Activated T-helper 9 cell treated with anti-CD3 and anti-CD28 coated beads, Interleukin-2, amount 50 U/mL, for 16 hours (primary cell): ENCODE data around the gene CROCC2.

ENCODE experiments used
- DNase-seq: peaks from one replicate; pipeline ENCODE4 v3.0.0-alpha.2; 2020; ENCODE audit warnings: low read depth

The CROCC2 gene

DNA sequence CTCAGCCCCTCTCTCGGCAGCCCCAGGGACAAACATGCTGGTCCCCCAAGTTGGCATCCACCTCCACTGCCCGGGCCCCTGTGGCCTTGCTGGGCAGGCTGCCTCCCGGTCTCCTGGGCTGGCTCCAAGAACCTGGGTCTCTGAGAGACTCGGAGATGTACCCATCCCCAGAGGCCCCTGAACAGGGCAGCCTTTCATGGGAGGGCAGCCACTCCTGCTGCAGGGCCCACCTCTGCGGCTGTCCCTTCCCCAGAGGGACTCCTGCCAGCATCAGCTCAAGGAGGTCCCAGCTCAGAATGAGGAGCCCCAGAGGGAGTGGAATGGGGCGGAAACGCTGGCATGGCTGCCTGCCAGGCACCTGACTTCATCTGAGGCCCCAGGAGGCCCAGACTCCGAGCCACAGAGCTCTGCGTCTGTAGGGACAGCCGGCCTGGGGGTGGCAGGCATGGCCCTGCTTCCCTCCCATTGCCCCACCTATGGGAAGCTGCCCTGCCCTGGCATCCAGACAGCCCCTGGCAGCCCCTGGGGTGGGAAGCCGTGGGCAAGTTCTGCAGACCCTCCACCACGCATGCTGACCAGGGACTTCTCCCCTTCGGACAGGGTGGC is 857 bp upstream of the CROCC2 start:
- no peak for DNase-seq

DNA sequence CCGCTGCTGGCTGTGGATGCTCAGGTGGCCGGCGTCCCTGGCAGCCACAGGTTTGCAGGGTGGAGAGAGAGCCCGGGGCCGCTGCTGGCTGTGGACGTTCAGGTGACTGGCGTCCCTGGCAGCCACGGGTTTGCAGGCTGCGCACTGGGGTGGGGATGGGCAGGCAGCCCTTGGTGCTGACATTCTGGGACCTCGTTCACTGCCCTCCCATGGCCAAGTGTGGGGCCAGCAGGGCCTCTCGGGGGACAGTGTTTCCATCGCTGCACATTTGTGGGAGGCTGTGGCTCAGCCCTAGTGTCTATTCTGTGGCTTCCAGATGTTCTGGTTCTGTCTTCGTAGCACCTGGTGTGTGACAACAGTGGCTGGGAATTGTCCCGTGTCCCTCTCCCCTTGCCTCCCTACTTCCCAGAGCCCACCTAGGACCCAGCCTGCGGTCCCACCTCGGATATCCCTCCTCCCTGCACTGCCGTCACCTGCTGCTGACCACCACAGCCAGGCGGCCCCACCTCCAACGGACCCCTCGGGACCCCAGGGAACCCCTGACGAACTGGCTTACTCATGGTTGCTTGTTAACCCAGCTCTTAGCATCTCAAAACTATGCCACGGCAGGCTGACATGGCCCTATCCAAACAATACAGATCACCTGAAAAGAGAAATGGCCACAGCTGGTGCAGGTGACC is 915 bp downstream of the CROCC2 start:
- DNase-seq: no peak

- no peak for DNase-seq
Measured at GRCh38 chr2:240909216-240909974, 3.3 kb downstream of the CROCC2 start.

DNA sequence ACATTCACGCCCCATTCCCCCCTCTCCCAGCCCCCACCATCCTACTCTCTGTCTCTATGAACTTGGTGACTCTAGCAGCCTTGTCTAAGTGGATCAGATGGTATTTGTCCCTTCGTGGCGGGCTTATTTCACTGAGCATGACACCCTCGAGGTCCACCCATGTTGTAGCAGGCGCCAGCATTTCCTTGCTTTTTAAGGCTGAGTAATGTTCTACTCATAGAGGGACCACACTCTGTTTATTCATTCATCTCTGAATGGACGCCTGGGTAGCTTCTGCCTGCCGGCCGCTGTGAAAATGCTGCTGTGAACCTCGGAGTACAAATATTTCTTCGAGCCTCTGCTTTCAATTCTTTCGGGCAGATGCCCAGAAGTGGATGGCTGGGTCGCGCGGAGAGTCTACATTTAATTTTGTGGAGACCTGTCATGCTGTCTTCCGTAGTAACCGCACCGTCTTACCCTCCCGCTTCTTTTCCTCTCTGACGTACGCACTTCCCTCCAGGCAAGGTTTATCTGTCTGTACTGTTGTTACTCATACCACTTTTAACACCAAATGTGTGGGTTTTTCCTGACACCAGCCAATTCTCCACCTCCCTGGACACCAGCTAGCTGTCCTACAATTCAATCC is 5.6 kb downstream of the CROCC2 start:
- no peak for DNase-seq

GRCh38 chr2:240912878-240913809 is 7.0 kb downstream of the CROCC2 start:
- no peak for DNase-seq

DNA sequence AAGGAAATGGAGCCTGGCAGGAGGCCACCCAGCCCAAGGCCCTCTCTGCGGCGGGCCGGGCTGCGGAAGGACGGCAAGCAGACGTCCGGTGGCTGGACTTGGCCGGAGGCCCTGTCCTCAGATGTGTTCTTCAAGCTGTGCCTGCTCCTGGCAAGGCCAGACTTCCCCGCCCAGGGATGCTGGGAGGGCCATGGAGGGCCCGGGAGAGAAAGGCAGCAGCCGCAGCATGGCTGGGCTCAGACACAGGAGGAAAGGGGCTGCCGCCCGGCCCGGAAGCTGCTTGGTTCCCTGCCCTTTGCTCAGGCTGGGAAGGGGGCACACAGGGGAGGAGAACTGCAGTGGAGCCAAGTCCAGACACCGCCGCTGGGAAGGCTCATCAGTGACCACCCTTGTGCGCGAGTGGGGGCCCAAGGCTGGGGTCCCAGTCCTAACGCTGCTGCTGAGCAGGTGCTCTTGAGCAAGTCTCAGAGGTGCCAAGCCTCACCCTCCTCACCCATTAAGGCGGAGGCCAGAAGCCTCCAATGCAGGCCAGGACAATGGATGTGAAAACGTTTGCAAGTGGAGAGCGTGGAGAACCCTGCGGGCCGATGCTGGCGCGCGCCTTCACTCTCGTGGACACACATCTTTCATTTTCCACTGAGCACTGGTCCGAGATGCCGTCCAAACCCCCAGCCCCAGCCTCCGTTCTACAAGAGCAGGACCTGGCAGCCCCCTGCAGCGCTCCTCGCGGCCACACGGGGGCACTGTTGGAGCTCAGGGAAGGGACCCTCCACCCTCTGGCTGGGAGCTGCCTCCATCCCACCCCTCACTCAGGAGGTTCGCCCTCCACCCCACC is 7.9 kb downstream of the CROCC2 start:
- DNase-seq: peak; percentile 42

GRCh38 chr2:240914645-240915525 is 8.7 kb downstream of the CROCC2 start:
- no peak for DNase-seq

DNA sequence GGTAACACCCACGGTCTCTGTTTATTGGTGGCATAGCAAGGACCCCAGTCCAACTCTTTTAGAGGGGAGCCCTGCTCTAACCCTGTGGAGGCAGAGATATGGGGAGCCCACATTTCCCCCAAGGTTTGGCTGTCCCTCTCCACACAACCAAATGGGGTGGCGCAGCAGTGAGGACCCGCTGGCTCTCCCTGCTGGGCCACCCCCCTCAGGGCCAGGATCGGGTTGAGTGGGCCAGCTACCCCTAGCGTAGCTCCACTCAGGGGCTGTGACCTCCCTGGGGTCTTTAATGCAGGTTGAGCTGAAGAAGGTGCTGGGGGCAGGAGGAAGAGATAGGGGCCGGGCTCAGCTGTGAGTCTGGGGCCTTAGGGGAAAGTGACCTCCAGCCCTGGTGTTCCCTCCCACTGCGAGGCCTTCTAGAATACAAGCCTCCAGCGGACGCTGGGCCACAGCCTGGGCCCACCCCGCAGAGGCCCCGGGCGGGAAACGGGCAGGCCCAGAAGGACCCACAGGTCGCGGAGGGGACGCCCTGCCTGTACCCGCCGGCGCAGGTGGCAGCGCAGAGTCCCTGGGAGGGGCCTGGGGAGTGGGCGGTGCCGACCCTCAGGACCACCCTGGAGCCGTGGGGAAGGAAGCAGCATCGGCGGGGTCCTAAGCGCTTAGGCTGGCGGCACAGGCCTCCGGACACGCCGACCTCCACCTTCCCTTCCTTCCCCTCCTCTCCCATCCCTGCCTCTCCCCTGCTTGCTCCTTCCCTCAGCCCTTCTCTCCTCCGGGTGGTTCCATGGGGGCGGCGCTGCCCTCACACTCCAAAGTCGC is 9.6 kb downstream of the CROCC2 start:
- no peak for DNase-seq

DNA sequence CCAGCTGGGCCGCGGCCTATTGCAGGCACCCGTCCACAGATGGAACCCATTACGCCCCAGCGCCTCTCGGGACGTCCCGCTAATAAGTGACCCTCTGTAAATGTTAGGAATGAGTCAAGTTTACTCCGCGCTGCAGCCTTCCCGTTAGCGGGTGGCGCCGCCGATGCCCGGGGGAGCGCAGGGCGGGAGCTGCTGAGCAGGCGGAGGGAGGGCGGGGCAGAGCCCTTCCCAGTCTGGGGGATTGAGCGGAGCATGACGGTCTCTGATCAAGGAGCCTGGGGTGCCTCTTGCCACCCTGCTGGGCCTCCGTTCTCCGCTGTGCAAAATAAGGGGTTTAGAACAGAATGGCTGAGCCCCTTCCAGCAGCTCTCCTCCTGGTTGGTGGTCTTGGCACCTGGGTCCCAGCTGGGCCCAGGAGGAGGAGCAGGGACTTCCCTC is 10.5 kb downstream of the CROCC2 start:
- DNase-seq: no peak

DNA sequence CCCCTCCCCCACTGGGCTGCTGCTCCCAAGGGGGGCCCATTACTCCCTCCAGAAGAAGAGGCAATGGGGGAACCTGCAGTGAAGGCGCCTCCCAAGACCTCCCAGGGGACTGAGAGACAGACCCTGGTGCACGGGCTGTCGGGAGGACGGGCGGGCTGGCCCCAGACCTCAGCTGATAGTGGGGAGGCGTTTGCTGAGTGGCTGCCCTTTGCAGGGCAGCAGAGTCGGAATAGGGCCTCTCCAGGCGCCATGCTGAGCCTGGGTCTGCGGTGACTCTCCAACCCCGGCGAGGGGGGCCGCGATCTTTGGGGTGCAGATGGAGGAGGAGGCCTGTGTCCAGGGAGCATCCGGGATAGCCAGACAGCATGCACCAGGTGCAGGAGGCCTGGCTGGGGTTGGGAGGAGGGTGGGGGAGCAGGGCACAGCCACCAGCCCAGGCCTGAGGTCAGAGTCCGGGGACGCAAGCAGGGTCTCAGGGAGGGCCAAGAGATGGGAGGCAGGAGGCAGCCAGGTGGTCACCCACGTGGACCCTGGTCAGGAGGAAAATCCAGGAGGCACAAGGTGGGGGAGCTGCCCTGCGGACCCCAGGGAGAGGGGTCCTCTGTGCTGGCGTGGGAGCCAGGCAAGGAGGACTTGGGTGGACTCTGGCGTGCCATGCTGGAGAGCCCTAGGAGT is 11.0 kb downstream of the CROCC2 start:
- no peak for DNase-seq

DNA sequence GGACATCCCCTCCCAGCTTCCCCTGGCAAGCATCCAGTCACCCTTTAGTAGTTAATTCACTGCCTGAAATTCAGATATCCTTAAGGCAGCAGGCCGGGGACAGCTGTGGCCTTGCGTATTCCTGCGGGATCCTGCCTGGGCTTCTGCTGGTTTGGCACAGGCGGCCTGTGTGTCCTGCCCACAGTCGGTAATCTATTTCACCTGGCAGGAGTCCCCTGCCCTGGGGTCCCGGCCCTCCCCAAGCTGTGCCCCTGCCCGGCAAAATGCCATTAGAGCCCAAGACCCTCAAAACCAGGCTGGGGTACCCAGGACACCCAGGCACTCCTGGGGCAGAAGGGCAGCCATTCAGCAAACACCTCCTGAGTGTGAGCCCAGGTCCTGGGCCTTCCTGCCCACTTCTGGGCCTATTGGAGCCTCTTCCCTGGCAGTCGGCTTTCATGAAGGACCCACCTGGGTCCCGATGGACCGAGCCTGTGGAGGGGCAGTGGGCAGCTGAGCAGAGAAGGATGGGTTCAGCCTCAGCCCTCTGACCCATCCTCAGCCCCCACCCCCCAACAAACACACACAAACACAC is 11.6 kb downstream of the CROCC2 start:
- DNase-seq: no peak

DNA sequence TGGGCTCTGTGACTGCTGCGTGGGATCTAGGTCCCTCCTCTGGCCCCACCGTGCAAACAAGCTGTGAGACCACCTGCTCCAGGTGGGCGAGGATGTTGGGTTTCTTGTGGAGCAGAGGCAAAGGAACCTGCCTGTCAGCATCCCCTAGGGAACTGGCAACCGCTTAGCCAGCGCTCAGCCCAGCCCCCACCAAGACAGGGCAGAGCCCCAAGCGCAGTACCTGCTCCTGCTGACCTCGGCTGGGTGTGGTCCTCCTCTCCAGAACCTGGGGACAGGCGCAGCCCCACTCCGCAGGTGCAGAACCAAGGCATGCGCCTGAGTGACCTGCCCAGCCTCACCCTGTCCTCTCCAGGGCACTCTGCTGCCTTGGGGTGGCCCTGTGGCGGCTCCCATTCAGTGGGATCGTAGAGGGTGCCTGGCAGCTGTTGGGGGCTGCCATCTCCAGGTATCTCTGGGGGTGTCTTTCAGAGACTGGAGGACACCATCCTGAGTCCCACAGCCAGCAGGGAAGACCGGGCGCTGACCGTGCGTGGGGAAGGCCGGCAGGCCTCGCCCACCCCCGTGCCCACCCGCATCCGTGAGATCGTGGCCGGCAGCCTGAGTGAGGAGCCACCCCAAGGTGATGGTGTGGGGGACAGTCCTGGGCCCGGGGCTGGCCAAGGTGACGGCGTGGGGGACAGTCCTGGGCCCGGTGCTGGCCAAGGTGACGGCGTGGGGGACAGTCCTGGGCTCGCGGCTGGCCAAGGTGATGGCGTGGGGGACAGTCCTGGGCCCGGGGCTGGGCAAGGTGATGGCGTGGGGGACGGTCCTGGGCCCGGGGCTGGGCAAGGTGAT is 12.3 kb downstream of the CROCC2 start:
- DNase-seq: no peak

- no peak for DNase-seq
Measured at GRCh38 chr2:240919161-240919781, 13.1 kb downstream of the CROCC2 start.

DNA sequence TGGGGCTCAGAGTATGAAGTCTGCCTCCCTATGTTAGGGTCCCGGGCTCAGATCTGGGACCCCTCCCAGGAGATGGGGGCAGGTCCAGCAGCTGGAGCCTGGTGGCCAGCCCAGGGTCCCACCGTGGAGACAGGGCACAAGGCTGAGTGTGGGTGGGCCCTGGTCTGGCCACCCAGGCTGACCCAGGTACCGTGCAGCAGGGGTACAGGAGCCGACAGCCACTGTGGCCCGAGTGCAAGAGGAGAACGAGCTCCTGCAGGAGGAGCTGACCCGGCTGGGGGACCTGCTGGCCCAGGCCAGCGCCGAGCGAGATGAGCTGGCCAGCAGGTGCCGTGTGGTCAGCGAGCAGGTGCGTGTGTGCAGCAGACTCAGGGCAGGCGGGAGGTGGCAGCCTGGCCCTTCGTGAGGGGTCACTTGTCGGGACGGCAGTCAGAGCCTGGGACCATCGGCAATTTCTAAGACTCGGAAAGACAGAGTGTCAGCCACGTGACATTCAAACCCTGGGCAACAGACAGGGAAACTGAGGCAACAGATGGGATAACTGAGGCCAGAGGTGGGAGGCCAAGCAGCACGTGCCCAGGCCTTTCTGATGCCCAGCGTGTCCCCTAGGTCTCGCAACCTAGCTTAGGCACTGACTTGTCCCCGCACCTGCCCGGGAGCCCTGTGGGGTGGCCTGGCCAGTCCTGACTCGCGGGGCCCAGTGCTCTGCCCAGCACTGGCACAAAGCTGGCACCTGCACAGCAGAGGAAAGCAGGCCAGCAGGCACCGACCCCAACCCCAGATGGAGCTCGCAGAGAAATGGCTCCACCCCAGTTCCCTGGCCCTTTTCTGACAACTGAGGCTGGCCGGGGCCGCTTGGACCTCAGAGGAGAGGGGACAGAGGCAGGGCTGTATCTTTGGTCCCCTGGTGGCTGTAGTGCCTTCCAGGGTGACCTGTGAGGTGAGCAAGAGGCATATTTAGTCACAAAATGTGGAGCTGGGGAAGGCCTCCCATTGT is 13.9 kb downstream of the CROCC2 start:
- no peak for DNase-seq

DNA sequence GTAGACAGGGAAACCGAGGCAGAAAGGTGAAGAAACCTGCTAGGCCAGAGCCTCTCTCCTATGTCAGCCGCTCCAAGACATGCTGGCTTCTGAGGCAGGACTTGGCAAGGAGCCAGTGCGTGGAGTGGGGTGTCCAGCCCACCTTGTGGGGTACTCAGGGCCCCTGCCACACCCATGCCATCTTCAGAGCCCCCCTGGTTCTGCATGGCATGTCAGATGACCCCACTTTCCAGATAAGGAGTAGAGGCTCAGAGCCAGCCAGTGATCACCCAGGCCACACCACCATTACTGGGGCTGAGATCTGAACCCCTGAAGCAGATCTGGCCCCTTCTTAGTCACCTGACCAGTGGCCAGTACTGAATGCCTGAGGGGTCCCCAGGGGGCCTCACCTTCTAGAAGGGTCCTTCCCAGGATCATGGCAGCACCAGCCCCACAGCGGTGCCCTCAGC is 14.7 kb downstream of the CROCC2 start:
- no peak for DNase-seq
